ENCODE results near the gene BMP2K.

The BMP2K gene

DNA sequence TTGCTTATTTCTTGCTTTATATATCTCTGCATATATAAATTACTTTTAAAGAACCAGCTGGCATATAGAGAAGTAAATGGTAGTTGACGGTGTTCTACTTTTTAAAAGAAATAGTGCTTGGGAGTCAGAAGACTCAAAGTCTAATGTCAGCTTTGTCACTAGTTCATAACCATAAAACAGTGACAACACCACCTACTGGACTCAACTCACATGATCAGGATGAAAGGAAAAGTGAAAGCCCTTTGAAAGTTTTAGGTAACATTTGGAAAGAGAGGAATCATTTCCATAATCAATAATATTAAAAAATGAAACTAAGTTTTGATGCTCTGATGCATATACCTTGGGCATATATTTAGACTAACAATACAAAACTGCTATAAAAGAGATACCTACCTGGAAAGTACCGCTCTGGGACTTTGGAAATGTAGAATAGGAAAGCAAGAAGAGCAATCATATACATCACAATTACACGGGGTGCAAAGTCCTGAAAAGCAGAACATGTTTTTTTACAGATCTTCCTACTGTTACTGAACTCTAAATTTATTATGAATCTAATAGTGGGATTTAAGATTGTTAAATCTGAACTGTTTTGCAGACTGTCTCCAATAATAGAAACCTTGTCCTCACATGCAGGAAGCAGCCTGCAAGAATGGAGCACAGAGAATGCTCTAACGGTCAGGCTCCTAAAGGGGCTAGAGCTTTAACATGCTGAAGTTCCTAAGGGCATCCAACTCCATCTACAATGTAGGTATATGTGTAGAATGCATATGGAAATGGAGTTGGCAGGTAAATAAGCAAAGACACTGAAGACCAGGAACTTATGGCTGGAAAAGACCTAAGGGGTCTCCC is 147.5 kb downstream of the BMP2K start:
- no peak for DNase-seq (ENCODE audit: low read depth in 4 of 4, low spot score in 1 of 4)

DNA sequence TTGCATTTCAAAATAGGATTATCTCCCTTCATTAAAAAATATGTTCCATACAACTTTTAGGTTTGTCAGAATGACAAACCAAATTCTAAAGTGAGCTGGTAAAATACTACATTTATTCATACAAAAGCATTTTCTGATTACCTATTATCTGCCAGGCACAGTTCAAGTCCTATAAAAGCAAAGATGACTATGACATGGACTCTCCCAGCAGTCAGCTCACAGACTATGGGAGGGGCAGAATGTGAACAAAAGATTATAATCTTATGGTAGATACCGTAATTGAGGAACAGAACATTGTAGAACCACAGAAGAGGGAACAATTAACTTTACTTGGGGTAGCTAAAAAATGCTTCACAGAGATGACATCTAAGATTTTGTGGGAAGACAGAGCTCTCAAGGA is 150.7 kb downstream of the BMP2K start:
- DNase-seq (ENCODE audit: low read depth in 4 of 4, low spot score in 1 of 4) = no peak

DNA sequence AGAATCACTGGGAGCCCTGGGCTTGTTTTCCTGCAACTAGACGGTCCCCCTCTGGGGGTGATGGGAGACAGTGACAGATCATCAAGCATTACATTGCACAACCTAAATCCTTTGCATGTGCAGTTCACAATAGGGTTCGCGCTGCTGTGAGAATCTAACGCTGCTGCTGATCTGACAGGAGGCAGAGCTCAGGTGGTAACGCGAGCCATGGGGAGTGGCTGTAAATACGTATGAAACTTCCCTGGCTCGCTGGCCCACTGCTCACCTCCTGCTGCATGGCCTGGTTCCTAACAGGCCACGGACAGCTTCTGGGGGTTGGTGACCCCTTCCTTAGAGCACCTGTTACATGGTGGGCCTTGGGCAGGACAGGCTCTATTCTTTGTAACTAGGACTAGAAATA is 152.7 kb downstream of the BMP2K start:
- DNase-seq (ENCODE audit: low read depth in 4 of 4, low spot score in 1 of 4) = no peak

DNA sequence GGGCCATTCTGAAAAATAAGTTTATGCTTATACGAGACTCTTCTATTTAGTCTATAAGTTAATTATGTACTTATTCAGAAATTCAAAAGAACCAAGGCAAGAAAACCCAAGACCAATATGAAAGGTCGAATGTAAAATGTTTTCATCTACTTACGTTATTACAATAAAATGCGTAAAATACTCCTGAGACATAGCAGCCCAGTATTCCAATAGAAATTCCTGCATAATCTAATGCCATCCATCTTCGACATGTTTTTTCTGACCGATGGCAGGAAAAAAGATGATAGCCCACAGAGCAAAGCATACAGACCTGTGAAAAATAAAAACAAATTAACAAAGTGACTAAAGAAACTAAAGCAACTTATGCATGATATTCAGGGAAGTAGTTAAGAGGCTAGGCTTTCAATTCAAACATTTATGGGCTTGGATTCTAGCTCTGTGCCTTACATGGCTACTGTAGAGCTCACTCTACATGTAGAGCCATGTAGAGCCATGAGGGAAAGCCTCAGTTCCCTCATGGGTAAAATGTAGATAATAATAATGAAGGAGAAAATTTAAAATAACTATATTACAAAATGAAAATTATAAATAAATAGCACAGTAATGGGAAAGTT is 154.0 kb downstream of the BMP2K start:
- DNase-seq (ENCODE audit: low read depth in 4 of 4, low spot score in 1 of 4) = no peak

DNA sequence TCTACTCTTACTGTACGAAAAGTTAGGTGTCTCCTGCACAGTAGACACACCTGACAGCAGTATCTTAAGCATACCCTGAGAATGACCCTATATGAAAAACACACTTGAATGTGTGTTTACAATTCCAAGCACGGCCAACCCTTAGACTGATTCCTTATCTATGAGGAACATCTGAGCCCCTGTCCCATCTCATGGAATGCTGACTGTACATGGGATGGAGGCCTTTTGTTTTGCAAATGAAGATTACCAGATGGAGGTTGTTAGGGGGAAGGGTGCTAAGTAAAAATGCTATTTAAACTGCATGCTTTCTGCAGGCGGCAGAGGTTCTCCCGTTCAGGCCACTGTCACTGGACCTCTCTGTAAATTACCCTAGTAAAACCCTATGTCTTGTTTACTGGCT is 160.8 kb downstream of the BMP2K start:
- no peak for DNase-seq (ENCODE audit: low read depth in 4 of 4, low spot score in 1 of 4)

DNA sequence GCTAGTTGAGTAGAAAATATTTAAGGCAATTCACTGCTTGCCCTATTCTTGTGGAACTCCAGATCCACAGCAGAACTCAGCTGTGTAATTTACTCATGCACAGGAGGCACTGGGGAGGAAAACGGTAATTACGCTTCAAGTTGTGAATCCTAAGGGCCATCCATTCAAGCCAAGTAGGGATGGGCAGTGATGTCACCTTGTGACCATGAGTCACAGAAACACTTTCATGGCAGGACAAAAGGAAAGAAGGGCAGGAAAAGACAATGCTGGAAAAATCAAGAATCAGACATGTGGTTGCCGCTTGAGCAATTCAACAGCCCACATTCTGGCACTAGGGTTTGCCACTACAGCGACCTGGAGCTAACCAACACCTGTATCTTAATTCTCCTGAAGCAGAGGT is 161.7 kb downstream of the BMP2K start:
- DNase-seq (ENCODE audit: low read depth in 4 of 4, low spot score in 1 of 4) = no peak

DNA sequence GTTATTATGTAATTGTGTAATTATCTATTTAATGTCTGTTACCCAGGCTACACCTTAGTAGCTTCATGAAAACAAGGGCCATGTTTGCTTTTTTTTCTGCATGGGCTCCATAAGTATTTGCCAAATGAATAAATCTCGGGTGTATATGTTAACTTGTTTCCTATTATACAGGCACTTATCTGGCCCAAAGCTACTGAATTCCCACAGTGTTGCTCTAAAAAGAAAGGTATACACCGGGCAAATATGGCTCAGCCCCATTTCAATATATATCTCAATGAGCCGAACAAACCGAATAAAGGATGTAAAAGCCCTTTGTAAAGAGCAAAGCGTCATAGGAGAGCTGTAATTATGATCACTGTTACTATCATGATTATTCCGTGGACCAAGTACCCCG is 162.3 kb downstream of the BMP2K start:
- DNase-seq (ENCODE audit: low read depth in 4 of 4, low spot score in 1 of 4) = no peak

DNA sequence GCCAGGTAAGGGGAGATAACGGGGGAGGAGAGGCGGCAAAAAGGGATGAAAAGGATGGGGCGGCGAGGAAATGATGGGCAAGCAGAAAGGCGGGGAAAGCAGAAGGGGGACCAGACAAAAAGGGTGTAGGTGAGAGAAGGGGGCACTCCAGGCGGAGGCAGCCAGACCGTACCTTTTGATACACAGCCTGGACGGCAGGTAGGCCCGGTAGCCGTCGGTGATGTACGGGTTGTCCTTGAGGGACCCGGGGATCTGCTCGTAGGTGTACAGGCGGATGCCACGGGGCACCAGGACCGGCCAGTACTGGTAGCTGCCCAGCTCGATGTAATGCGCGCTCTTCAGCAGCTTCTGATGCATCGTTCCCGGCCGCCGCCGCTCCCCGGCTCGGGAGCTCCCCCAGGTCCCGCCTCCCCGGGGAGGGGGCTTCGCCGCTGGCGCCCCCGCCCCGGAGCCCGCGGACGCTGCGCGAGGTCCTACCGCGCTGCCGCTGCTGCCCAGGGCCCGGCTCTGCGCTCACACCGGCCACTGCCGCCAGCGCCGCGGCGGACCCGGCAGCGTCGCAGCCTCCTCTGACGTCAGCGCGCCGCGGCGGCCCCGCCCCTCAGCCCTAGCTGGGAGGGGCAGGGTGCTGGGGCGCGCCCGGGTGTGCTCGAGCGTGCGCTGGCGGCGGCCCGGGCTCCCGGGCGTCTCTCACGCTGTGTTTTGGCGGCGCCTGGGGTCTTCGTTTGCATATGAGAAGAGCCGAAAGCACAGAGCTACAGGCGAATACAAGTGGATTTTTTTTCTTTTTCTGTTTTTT is 162.9 kb downstream of the BMP2K start, which contains the start of gene PAQR3:
PAQR3 (minus strand) TSS at position 571 of the 799 bp plus-strand sequence; CDS start at position 357, 214 bp downstream.
- DNase-seq (ENCODE audit: low read depth in 4 of 4, low spot score in 1 of 4) = peak; percentile 59 to 80 (median 76)

DNA sequence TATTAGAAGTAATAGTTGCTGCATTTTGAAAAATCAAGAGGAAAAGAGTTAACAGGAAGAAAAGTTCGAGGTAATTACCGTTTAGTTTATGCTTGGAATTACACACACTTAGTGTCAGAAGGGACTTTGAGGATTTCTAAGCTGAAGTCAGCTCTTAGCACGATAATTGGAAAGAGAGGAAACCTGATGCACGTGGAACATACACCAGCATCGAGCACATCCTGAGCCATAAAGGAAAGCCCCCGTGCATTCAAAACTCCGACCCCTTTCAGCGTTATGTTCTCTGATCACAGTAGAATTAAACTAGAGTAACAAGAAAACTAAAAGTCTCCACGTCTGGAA is 163.5 kb downstream of the BMP2K start:
- DNase-seq (ENCODE audit: low read depth in 4 of 4, low spot score in 1 of 4) = no peak

DNA sequence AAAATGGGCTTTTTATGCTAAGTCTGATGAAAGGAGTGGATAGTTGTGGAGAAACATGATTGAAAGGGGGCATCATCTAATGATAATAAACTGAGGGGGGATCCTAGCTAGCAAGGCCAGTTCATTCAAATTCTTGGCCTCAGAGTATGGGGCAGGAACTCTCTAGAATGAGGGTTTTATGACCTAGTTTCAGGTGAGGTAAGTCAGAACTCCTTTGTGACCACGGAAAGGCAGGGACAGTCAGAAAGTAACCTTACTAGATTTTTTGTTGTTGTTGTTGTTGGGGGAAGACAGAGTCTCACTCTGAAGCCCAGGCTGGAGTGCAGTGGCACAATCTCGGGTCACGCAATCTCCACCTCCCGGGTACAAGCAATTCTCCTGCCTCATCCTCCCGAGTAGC is 164.6 kb downstream of the BMP2K start:
- no peak for DNase-seq (ENCODE audit: low read depth in 4 of 4, low spot score in 1 of 4)

DNA sequence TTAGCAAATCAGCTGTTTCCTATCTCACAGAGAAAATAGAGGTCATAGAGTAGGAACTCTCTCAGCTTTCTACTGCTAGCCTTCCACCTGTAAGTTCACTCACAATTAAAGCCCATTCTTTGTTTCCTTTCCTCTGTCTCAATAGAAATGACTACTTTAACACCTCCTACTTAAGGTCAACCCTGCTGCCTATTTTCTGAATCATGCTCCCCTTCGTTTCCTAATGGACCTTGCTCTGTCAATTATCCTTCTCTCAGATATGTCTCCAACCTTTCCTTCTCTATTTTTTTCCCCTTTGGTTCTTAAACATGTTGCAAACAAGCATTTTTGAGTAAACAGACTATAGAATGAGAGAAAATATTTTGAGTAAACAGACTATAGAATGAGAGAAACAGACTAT is 168.2 kb downstream of the BMP2K start:
- no peak for DNase-seq (ENCODE audit: low read depth in 4 of 4, low spot score in 1 of 4)

DNA sequence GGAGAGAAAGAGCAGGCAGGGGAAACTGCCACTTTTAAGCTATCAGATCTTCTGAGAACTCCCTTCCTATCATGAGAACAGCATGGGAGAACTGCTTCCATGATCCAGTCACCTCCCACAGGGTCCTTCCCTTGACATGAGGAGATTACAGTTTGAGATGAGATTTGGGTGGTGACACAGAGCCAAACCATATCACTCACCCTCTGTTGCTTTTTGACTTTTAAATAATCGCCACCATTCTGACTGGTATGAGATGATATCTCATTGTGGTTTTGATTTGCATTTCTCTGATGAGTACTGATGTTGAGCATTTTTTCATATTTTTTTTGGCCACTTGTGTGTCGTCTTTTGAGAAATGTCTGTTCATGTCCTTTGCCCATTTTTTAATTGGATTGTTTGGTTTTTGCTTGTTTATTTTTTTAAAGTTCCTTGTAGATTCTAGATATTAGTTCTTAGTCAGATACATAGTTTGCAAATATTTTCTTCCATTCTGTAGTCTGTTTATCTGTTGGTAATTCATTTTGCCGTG is 169.6 kb downstream of the BMP2K start:
- DNase-seq (ENCODE audit: low read depth in 4 of 4, low spot score in 1 of 4) = no peak

DNA sequence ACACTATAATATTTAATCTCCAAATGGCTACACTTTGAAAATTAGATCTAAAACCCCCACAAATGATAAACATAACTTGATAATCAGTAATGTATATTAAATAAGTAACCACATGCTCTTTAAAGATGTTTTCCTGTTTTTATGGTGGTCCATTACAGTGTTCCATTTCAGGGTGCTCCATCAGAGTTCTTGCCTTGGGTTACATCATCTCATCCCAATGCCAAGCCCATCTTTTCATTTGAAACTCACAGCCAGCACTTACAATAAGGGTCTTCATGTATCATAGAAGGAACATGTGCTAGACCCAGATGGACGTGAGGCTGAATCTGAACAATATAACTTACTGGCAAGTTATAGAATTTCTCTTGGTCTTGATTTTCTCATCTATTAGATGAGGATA is 173.6 kb downstream of the BMP2K start:
- no peak for DNase-seq (ENCODE audit: low read depth in 4 of 4, low spot score in 1 of 4)

DNA sequence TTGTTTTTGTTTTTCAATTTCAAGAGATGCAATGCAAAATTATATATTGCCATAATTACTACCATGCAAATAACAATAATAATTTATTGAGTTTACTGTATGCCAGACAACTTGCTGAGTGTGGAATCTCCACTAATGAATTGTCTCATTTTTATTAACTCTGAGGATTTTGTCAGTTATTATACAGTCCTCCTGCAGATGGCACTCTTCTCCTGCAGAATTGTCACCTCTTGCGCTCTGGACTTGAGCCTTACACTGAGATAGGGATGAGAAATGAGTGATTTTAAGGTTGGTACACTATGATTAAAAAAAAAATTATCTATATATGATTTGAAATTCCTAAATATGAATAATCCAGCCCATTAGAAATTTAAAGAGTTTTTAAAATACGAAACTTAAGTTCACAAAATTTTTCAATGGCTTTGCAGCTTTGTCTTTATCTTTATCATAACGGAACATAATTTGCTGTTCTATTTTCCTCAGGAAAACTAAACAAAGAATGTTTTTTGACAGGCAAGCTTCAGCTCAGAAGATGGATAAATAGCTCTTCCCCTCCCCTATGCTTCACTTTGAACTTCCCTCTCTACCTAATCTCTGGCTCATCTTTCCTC is 175.8 kb downstream of the BMP2K start:
- DNase-seq (ENCODE audit: low read depth in 4 of 4, low spot score in 1 of 4) = no peak

DNA sequence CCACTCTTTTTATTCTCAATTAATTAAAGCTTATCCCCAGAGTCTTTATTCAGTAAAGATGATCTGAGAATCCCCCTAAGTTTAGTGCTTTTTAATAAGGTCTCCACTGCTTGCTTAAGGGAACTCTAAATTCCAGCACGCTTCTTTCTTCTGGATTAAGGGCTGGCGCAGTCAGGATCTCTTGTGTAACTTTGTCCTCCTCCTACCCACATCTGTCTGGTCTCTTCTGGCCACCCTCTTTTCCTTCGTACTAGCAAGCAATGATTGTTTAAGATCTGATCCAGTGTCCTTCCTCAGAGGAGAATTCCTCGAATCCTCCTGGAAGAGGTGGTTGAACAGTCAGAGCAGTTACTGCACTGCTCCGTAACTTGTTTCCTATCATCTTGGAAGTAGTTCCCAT is 177.1 kb downstream of the BMP2K start:
- no peak for DNase-seq (ENCODE audit: low read depth in 4 of 4, low spot score in 1 of 4)

DNA sequence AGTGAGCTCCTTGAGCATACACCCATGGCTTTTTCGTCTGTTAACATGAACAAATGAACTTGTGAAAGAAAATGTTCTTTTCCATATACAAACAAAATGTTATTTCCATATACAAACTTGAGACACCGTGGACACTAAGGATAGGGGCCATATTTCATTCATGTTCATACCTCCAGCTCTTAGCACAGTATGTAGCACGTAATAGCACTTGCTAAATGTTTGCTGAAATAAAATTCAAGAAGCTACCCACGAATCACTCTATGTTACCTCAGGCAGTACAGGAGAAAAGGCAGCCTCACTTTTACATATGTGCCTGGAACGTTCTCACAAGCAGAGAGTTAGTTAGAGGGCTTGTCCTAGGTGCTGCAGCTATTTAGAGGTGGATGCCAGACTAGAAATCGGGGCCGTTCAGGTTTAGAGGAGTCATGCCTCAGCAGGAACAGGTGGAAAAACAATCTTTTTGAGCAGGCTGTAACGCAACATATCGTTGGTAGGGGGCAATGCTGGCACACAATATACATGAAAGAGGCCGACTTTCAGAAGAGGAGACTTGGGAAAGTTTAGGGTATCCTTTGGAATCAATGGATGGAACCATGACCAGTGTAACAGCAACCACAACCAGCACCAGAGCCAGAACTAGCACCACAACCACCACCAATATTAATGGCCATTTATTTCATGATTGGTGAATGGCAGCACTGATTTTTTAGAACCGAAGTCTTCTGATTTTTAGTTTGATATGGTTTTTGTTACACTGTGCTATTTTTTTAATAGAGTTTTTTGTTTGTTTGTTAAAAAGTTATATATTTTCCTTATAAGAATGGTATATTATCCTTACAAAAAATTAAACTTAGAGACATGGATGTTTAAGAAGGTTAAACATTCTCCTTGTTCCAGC is 177.9 kb downstream of the BMP2K start:
- DNase-seq (ENCODE audit: low read depth in 4 of 4, low spot score in 1 of 4) = no peak

DNA sequence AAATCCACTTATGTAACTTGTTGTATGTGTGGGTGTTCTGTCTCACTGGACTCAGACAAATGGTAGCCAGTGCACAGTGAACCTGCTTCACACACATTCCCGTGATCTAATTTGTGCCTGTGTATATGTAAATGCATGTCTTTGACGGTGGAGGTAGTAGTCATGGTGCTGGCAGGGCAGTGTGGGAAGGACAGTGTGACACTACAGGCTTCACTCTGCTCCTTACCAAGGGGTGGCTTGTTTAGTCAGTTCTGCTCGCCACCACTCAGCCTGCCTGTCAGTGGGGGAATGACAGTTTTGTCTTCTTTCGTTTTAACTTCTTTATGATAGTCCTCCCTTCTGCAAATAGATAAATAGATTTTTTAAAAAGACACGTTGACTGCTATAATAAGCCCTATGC is 180.8 kb downstream of the BMP2K start:
- DNase-seq (ENCODE audit: low read depth in 4 of 4, low spot score in 1 of 4) = no peak

DNA sequence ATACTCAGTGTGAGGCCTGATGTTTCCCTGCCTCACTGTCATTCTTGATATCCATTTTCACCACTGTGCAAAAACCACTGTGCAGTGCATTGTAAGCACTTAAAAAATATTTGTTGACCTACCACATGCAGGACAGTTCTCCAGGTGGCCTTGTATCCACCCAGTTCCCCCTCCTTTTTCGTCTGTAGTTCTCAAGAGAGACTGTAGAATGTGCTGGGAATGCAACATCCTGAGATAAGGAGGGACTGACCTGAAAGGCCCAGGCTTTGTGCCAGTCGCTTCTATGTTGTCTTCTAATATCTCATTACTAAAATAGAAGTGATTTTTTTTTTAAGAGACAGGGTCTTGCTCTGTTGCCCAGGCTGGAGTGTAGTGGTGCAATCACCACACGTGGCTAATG is 184.8 kb downstream of the BMP2K start:
- DNase-seq (ENCODE audit: low read depth in 4 of 4, low spot score in 1 of 4) = no peak

Measured in stimulated activated CD4-positive, alpha-beta T cell treated with anti-CD3 and anti-CD28 coated beads, Interleukin-1b, Interleukin-23, amount 100 ng/mL, for 24 hours (primary cell).